NCI-H226 (cell line): Measurements from ENCODE around the gene HTR3D.
A peak's percentile ranks its signal among the peaks of the same experiment; 100 is the strongest.
"Not testable (repeated sequence)": the region's sequence is repeated elsewhere in the genome, so short reads cannot be mapped to it uniquely, and the experiment has no call there.

ENCODE experiments used
- DNase-seq: peaks from one replicate; pipeline ENCODE4 v3.0.0-alpha.2; 2015

The HTR3D gene

GRCh38 chr3:184031187-184031792 is at the start of gene HTR3D:
HTR3D (plus strand) TSS chr3:184031742; CDS start chr3:184031742, 0 bp downstream.
- no peak for DNase-seq

- no peak for DNase-seq
Measured at GRCh38 chr3:183981990-183982644, 49.4 kb upstream of the HTR3D start.

- no peak for DNase-seq
Measured at GRCh38 chr3:183984127-183984740, 47.3 kb upstream of the HTR3D start.

GRCh38 chr3:183984749-183985729 is 46.5 kb upstream of the HTR3D start:
- DNase-seq: no peak

GRCh38 chr3:183987000-183987600 is 44.4 kb upstream of the HTR3D start:
- no peak for DNase-seq

GRCh38 chr3:183988216-183988790 is 43.2 kb upstream of the HTR3D start:
- DNase-seq: no peak

- no peak for DNase-seq
Measured at GRCh38 chr3:183991403-183991802, 40.1 kb upstream of the HTR3D start.

- DNase-seq: no peak
Measured at GRCh38 chr3:184001761-184002160, 29.8 kb upstream of the HTR3D start.

GRCh38 chr3:184002469-184002868 is 29.1 kb upstream of the HTR3D start:
- no peak for DNase-seq

GRCh38 chr3:184003187-184003967 is 28.2 kb upstream of the HTR3D start:
- DNase-seq: peak; percentile 65

- DNase-seq: no peak
Measured at GRCh38 chr3:184004476-184004875, 27.1 kb upstream of the HTR3D start.

GRCh38 chr3:184005941-184006507 is 25.5 kb upstream of the HTR3D start:
- peak; percentile 20 for DNase-seq

- not testable (repeated sequence) for DNase-seq
Measured at GRCh38 chr3:184007143-184007813, 24.3 kb upstream of the HTR3D start.

GRCh38 chr3:184008161-184008560 is 23.4 kb upstream of the HTR3D start:
- no peak for DNase-seq

- no peak for DNase-seq
Measured at GRCh38 chr3:184011230-184011876, 20.2 kb upstream of the HTR3D start.

- no peak for DNase-seq
Measured at GRCh38 chr3:184011937-184012889, 19.3 kb upstream of the HTR3D start.

- no peak for DNase-seq
Measured at GRCh38 chr3:184015381-184016019, 16.0 kb upstream of the HTR3D start.

- no peak for DNase-seq
Measured at GRCh38 chr3:184016169-184016570, 15.4 kb upstream of the HTR3D start.
